ENCODE measurements around the gene PCOLCE2.

The PCOLCE2 gene

GRCh38 chr3:142817356-142817755 is 71.5 kb downstream of the PCOLCE2 start:
- DNase-seq (ENCODE audit: low read depth, low spot score), result no peak

GRCh38 chr3:142815803-142816202 is 73.1 kb downstream of the PCOLCE2 start:
- no peak for DNase-seq (ENCODE audit: low read depth, low spot score)

GRCh38 chr3:142809259-142809658 is 79.6 kb downstream of the PCOLCE2 start:
- DNase-seq (ENCODE audit: low read depth, low spot score), result no peak

- DNase-seq (ENCODE audit: low read depth, low spot score), result peak; percentile 21
Observed at GRCh38 chr3:142808103-142808917, 80.6 kb downstream of the PCOLCE2 start.

GRCh38 chr3:142802891-142803290 is 86.0 kb downstream of the PCOLCE2 start:
- DNase-seq (ENCODE audit: low read depth, low spot score), result no peak

GRCh38 chr3:142801746-142802145 is 87.1 kb downstream of the PCOLCE2 start:
- no peak for DNase-seq (ENCODE audit: low read depth, low spot score)

GRCh38 chr3:142796823-142797222 is 92.1 kb downstream of the PCOLCE2 start:
- DNase-seq (ENCODE audit: low read depth, low spot score), result no peak

GRCh38 chr3:142795332-142795731 is 93.6 kb downstream of the PCOLCE2 start:
- no peak for DNase-seq (ENCODE audit: low read depth, low spot score)

- no peak for DNase-seq (ENCODE audit: low read depth, low spot score)
Observed at GRCh38 chr3:142794508-142794907, 94.4 kb downstream of the PCOLCE2 start.

GRCh38 chr3:142787719-142788118 is 101.2 kb downstream of the PCOLCE2 start:
- DNase-seq (ENCODE audit: low read depth, low spot score), result no peak

GRCh38 chr3:142785996-142786395 is 102.9 kb downstream of the PCOLCE2 start:
- no peak for DNase-seq (ENCODE audit: low read depth, low spot score)

- DNase-seq (ENCODE audit: low read depth, low spot score), result no peak
Observed at GRCh38 chr3:142784228-142784627, 104.7 kb downstream of the PCOLCE2 start.

- DNase-seq (ENCODE audit: low read depth, low spot score), result no peak
Observed at GRCh38 chr3:142782616-142783015, 106.3 kb downstream of the PCOLCE2 start.

- DNase-seq (ENCODE audit: low read depth, low spot score), result no peak
Observed at GRCh38 chr3:142779591-142779990, 109.3 kb downstream of the PCOLCE2 start.

GRCh38 chr3:142778541-142778940 is 110.3 kb downstream of the PCOLCE2 start:
- DNase-seq (ENCODE audit: low read depth, low spot score), result no peak

GRCh38 chr3:142777927-142778326 is 111.0 kb downstream of the PCOLCE2 start:
- no peak for DNase-seq (ENCODE audit: low read depth, low spot score)

GRCh38 chr3:142768338-142768737 is 120.5 kb downstream of the PCOLCE2 start:
- DNase-seq (ENCODE audit: low read depth, low spot score), result no peak

Measured in brain pericyte (primary cell).